ENCODE data around the gene CXXC4. TPM values are rescaled to one million over a fixed set of nuclear protein-coding genes. Genes with fewer than 3 reads are reported as not detected.

The CXXC4 gene
- 0.61 TPM for total RNA-seq
- long read RNA-seq, partial matches to known transcripts = 0 of 1 reads
- long read RNA-seq, other reads (novel, unspliced or antisense) = 1 of 1 reads

DNA sequence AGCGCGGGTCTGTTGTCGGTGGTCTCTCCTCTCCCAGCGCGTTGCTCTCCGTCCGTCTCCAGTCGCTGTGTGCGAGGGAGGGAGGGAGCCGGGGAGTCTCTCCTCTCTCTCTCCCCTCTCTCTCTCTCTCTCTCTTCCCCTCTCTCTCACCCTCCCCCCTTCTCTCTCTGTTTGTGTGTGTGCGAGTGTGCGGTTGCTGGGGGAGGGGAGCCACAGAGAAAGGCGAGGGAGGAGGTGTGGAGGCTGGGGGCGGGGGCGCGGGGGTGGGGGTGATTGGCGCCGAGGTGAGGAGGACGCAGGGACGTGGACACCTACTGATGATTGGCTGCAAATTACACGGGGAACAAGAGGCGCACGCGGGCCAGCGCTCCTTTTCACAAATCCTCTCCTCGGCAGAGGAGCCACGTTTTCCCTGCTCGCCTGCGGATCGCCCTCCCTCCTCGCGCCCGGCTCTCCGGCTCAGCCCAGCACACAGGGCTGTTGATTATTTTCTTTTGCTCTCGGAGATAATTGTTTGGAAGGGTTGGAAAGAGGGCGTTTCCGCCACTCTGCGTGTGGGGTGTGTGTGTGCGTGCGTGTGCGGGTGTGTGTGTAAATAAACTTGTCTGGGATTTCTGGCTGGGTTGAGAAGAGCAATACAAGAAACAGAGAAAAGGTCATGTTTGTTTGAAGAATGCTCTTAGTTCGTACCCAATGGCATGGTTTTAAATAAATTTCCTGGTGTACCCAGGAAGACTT lies at the start of gene CXXC4:
CXXC4 (minus strand) TSS at position 73 of the 738 bp plus-strand sequence. CDS start 3,092 bp downstream, outside the sequence.
- peaks cover 4% of the 10 kb centered on the region for H3K4me1 ChIP-seq
- H3K4me3 ChIP-seq = peak within 1 kb of the TSS; percentile 53
- intact Hi-C loops (cut with DNase I) = no loop called here
- TF ChIP-seq CTCF (IDR thresholded peaks at IDR 0.05) = no peak
- peak; percentile 82 for ATAC-seq
- DNase-seq = peak; percentile 80
- peak within 1 kb of the TSS; percentile 67 for H3K27ac ChIP-seq
- H3K27me3 ChIP-seq = peaks cover 26% of the 10 kb centered on the region
- no peaks in the 10 kb centered on the region for H3K36me3 ChIP-seq
- no peaks in the 10 kb centered on the region for H3K9me3 ChIP-seq

GRCh38 chr4:104533156-104533555 lies 38.5 kb upstream of the CXXC4 start:
- ATAC-seq = no peak
- intact Hi-C loops (cut with DNase I) = no loop called here
- TF ChIP-seq CTCF (IDR thresholded peaks at IDR 0.05) = no peak
- H3K4me3 ChIP-seq = no peak overlapping the region
- no peaks in the 10 kb centered on the region for H3K27me3 ChIP-seq
- H3K4me1 ChIP-seq = no peaks in the 10 kb centered on the region
- no peak for DNase-seq
- no peak overlapping the region for H3K27ac ChIP-seq
- H3K9me3 ChIP-seq = no peaks in the 10 kb centered on the region
- H3K36me3 ChIP-seq = no peaks in the 10 kb centered on the region

- no peak overlapping the region for H3K27ac ChIP-seq
- H3K4me1 ChIP-seq = no peaks in the 10 kb centered on the region
- no peaks in the 10 kb centered on the region for H3K27me3 ChIP-seq
- no peak for ATAC-seq
- H3K4me3 ChIP-seq = no peak overlapping the region
- no peaks in the 10 kb centered on the region for H3K36me3 ChIP-seq
- TF ChIP-seq CTCF (IDR thresholded peaks at IDR 0.05) = no peak
- H3K9me3 ChIP-seq = no peaks in the 10 kb centered on the region
- intact Hi-C loops (cut with DNase I) = no loop called here
- DNase-seq = no peak
Observed at GRCh38 chr4:104532677-104533076, 38.0 kb upstream of the CXXC4 start.

DNA sequence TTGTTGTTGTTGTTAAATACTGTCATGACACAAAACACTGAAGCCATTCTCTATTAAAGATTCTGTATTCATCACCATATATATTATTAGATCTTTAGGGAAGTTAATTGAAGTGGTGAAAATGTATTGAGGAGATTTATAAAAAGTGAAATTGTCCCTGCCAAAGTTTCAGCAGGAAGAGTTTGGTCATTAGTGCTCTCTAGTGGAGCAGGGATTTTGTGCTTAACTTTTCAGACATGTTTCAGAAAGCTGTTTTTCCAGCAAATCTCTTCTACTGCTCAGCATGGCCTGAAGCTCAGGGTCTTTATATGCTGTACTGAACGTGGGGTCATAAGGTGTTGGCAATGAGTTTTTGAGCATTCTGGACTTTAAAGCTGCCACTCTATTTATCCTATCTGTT lies 36.7 kb upstream of the CXXC4 start:
- no peaks in the 10 kb centered on the region for H3K9me3 ChIP-seq
- H3K36me3 ChIP-seq = no peaks in the 10 kb centered on the region
- ATAC-seq = no peak
- no peaks in the 10 kb centered on the region for H3K27me3 ChIP-seq
- H3K4me3 ChIP-seq = no peak overlapping the region
- no peak for TF ChIP-seq CTCF (IDR thresholded peaks at IDR 0.05)
- H3K27ac ChIP-seq = no peak overlapping the region
- no peak for DNase-seq
- intact Hi-C loops (cut with DNase I) = no loop called here
- H3K4me1 ChIP-seq = no peaks in the 10 kb centered on the region

DNA sequence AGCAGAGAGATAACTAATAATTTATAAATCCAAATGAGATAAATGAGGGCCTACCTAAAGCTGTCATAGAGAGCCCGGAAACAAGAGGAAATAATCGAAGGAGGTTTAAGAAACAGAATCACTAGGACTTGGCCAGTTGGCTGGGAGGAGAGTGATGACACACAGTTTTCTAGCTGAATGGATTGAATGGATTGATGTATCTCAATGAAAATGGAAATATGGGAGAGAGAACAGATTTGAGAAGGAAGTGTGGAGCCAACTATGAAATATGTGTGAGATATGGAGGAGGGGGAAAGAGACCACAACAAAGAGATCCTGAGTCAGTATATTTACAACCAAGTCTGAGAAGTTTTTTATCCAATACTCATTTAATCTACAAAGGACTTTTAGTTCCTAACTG lies 35.7 kb upstream of the CXXC4 start:
- no peaks in the 10 kb centered on the region for H3K4me1 ChIP-seq
- H3K4me3 ChIP-seq = no peak overlapping the region
- TF ChIP-seq CTCF (IDR thresholded peaks at IDR 0.05) = no peak
- no peak for DNase-seq
- no peak for ATAC-seq
- H3K27ac ChIP-seq = no peak overlapping the region
- H3K9me3 ChIP-seq = no peaks in the 10 kb centered on the region
- no peaks in the 10 kb centered on the region for H3K36me3 ChIP-seq
- no peaks in the 10 kb centered on the region for H3K27me3 ChIP-seq
- intact Hi-C loops (cut with DNase I) = no loop called here

Data from upper lobe of right lung (tissue), 1 donor.